Upper lobe of left lung (tissue), 4 donors: ENCODE results near the gene KLHL24.

Experiments
- POLR2A ChIP-seq, 4 donors: fragments of 450-650 bp; IDR thresholded peaks; one replicate each; pipeline ENCODE4 v1.5.1; 2016 to 2017; ENCODE audit warnings: antibody characterized with exemption in 4 of 4, mild to moderate bottlenecking in 2 of 4
- POLR2AphosphoS5 ChIP-seq, 2 donors: sonication (generic); formaldehyde crosslinking; IDR thresholded peaks; one replicate each; pipeline ENCODE4 v1.5.1; 2017; ENCODE audit warnings: antibody characterized with exemption in 2 of 2

GRCh38 chr3:183587336-183587735, 48.1 kb upstream of the KLHL24 start:
- no peak for TF ChIP-seq POLR2A (IDR thresholded peaks at IDR 0.05)
- no peak for TF ChIP-seq POLR2AphosphoS5 (IDR thresholded peaks at IDR 0.05)
